ENCODE data around the gene MRRF. TPM values are rescaled to one million over a fixed set of nuclear protein-coding genes. Genes with fewer than 3 reads are reported as not detected.

Gene MRRF
- total RNA-seq, 6 donors from 2014 or later = 21.4 to 54.5 (median 29.7) TPM

GRCh38 chr9:122307925-122308324 lies 43.2 kb downstream of the MRRF start:
- WGBS, 2 donors = 70 to 75% methylated on average over 1 of the region's 1 CpG
- no peak for ATAC-seq (ENCODE audit: low FRiP score in 2 of 2)

DNA sequence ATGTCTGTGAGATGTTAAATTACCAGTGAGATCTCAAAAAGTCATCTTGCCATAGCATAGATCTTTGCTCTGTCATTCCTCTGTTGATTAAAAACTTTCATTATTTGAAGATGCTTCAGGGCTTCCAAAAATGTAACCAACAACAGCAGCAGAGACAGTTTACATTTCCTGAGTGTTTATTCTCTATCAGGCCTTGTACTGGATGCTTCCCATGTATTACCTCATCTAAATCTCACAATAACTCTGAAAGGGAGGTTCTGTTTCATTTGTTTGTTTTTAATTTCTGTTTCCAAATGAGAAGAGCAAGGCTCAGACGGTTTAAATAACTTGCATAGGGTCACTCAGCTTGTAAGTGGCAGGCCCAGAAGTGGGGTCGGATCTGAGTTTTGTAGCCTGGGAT lies 45.2 kb downstream of the MRRF start:
- H3K9me3 ChIP-seq = no peaks in the 10 kb centered on the region
- TF ChIP-seq, protein P1, sequence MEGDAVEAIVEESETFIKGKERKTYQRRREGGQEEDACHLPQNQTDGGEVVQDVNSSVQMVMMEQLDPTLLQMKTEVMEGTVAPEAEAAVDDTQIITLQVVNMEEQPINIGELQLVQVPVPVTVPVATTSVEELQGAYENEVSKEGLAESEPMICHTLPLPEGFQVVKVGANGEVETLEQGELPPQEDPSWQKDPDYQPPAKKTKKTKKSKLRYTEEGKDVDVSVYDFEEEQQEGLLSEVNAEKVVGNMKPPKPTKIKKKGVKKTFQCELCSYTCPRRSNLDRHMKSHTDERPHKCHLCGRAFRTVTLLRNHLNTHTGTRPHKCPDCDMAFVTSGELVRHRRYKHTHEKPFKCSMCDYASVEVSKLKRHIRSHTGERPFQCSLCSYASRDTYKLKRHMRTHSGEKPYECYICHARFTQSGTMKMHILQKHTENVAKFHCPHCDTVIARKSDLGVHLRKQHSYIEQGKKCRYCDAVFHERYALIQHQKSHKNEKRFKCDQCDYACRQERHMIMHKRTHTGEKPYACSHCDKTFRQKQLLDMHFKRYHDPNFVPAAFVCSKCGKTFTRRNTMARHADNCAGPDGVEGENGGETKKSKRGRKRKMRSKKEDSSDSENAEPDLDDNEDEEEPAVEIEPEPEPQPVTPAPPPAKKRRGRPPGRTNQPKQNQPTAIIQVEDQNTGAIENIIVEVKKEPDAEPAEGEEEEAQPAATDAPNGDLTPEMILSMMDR (IDR thresholded peaks at IDR 0.05) = no peak
- TF ChIP-seq POLR2AphosphoS5 (IDR thresholded peaks at IDR 0.05) (no peak), POLR2A (IDR thresholded peaks at IDR 0.05) (no peak), EP300 (IDR thresholded peaks at IDR 0.05) (no peak)
- peaks cover 0 to 28% (median 10%) of the 10 kb centered on the region in 4 donors for H3K4me1 ChIP-seq
- 65 to 82% methylated on average over 2 of the region's 2 CpGs for WGBS, 2 donors
- H3K36me3 ChIP-seq = peaks cover 7 to 26% (median 15%) of the 10 kb centered on the region in 4 donors
- ATAC-seq (ENCODE audit: low FRiP score in 2 of 2) (no peak), DNase-seq (no peak)
- H3K27ac ChIP-seq = no peak overlapping the region
- H3K27me3 ChIP-seq = no peaks in the 10 kb centered on the region
- H3K4me3 ChIP-seq = no peak overlapping the region

More at GRCh38 chr9:122307925-122308324, 43.2 kb downstream of the MRRF start:
- peaks cover 0 to 7% (median 5%) of the 10 kb centered on the region in 4 donors for H3K36me3 ChIP-seq
- peaks cover 5 to 31% (median 11%) of the 10 kb centered on the region in 4 donors for H3K4me1 ChIP-seq
- H3K27ac ChIP-seq = peak overlapping the region in 3 of 4 donors; percentile 23 to 53 (median 46)
- H3K9me3 ChIP-seq = no peaks in the 10 kb centered on the region
- TF ChIP-seq POLR2AphosphoS5 (IDR thresholded peaks at IDR 0.05) (peak in 1 of 2 donors; percentile 54), POLR2A (IDR thresholded peaks at IDR 0.05) (no peak), EP300 (IDR thresholded peaks at IDR 0.05) (peak in 1 of 4 donors; percentile 15)
- H3K4me3 ChIP-seq = no peak overlapping the region
- no peaks in the 10 kb centered on the region for H3K27me3 ChIP-seq
- peak in 1 of 2 donors; percentile 28 for DNase-seq

DNA sequence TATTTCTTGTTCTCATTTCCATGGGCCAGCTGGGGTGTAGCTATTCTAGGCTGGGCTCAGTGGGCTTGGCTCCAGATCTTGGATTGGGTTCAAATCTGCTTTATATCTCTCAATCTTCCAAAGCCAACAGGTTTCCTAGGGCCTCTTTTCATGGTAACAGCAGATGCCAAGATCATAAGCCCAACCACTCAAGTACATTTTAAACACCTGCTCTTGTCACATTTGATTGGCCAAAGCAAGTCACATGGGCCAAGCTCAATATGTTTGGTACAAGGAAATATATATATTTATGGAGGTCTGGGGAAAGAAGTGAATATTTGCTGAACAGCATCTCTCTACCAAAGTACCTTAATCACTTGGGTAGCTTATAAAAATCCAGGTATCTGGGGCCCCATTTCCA lies 49.5 kb downstream of the MRRF start:
- DNase-seq (no peak), ATAC-seq (ENCODE audit: low FRiP score in 2 of 2) (no peak)
- H3K36me3 ChIP-seq = peaks cover 5 to 44% (median 23%) of the 10 kb centered on the region in 4 donors
- no peak overlapping the region for H3K4me3 ChIP-seq
- no peaks in the 10 kb centered on the region for H3K9me3 ChIP-seq
- no peak overlapping the region for H3K27ac ChIP-seq
- H3K4me1 ChIP-seq = peaks cover 0 to 11% (median 3%) of the 10 kb centered on the region in 4 donors
- TF ChIP-seq EP300 (IDR thresholded peaks at IDR 0.05) (no peak), POLR2AphosphoS5 (IDR thresholded peaks at IDR 0.05) (no peak), POLR2A (IDR thresholded peaks at IDR 0.05) (no peak)
- TF ChIP-seq, protein P1 (IDR thresholded peaks at IDR 0.05) = no peak
- no peaks in the 10 kb centered on the region for H3K27me3 ChIP-seq

- H3K9me3 ChIP-seq = no peaks in the 10 kb centered on the region
- WGBS, 2 donors = 89% methylated on average over 2 of the region's 2 CpGs
- H3K36me3 ChIP-seq = peaks cover 5 to 47% (median 23%) of the 10 kb centered on the region in 4 donors
- H3K27ac ChIP-seq = no peak overlapping the region
- peaks cover 0 to under 1% (median under 1%) of the 10 kb centered on the region in 4 donors for H3K4me1 ChIP-seq
- no peaks in the 10 kb centered on the region for H3K27me3 ChIP-seq
- no peak overlapping the region for H3K4me3 ChIP-seq
- DNase-seq (no peak), ATAC-seq (ENCODE audit: low FRiP score in 2 of 2) (no peak)
- TF ChIP-seq, protein P1 (IDR thresholded peaks at IDR 0.05) = no peak
- TF ChIP-seq POLR2A (IDR thresholded peaks at IDR 0.05) (no peak), POLR2AphosphoS5 (IDR thresholded peaks at IDR 0.05) (no peak), EP300 (IDR thresholded peaks at IDR 0.05) (no peak)
Measured at GRCh38 chr9:122315534-122315933, 50.9 kb downstream of the MRRF start.

- DNase-seq = no peak
- Histone ChIP-seq H3K36me3 (peaks cover 5 to 49% (median 27%) of the 10 kb centered on the region in 4 donors), H3K9me3 (no peaks in the 10 kb centered on the region), H3K4me1 (no peaks in the 10 kb centered on the region), H3K27ac (no peak overlapping the region), H3K4me3 (no peak overlapping the region), H3K27me3 (no peaks in the 10 kb centered on the region)
- TF ChIP-seq, protein P1 (IDR thresholded peaks at IDR 0.05) = no peak
- no peak for TF ChIP-seq POLR2A (IDR thresholded peaks at IDR 0.05)
- TF ChIP-seq POLR2AphosphoS5 (IDR thresholded peaks at IDR 0.05) = no peak
- TF ChIP-seq EP300 (IDR thresholded peaks at IDR 0.05) = no peak
- no peak for ATAC-seq (ENCODE audit: low FRiP score in 2 of 2)
- 74 to 96% methylated on average over 3 of the region's 3 CpGs for WGBS, 2 donors
Measured at GRCh38 chr9:122318284-122318683, 53.6 kb downstream of the MRRF start.
